ENCODE data around the gene HCRTR1. TPM values are rescaled to one million over a fixed set of nuclear protein-coding genes. Genes with fewer than 3 reads are reported as not detected.

The HCRTR1 gene
- total RNA-seq, 4 donors from 2014 or later = 0.40 to 5.6 (median 1.3) TPM

- intact Hi-C loops (cut with DNase I) = no loop called here
- H3K36me3 ChIP-seq = no peaks in the 10 kb centered on the region
- DNase-seq = no peak
Observed at GRCh38 chr1:31618916-31619846, 1.7 kb downstream of the HCRTR1 start.

GRCh38 chr1:31620631-31621497 is 3.4 kb downstream of the HCRTR1 start:
- intact Hi-C loops (cut with DNase I) = no loop called here
- H3K27ac ChIP-seq = no peak overlapping the region
- H3K36me3 ChIP-seq = no peaks in the 10 kb centered on the region
- TF ChIP-seq, protein P1, sequence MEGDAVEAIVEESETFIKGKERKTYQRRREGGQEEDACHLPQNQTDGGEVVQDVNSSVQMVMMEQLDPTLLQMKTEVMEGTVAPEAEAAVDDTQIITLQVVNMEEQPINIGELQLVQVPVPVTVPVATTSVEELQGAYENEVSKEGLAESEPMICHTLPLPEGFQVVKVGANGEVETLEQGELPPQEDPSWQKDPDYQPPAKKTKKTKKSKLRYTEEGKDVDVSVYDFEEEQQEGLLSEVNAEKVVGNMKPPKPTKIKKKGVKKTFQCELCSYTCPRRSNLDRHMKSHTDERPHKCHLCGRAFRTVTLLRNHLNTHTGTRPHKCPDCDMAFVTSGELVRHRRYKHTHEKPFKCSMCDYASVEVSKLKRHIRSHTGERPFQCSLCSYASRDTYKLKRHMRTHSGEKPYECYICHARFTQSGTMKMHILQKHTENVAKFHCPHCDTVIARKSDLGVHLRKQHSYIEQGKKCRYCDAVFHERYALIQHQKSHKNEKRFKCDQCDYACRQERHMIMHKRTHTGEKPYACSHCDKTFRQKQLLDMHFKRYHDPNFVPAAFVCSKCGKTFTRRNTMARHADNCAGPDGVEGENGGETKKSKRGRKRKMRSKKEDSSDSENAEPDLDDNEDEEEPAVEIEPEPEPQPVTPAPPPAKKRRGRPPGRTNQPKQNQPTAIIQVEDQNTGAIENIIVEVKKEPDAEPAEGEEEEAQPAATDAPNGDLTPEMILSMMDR (IDR thresholded peaks at IDR 0.05) = no peak
- TF ChIP-seq POLR2A (IDR thresholded peaks at IDR 0.05) = no peak
- peaks cover 8 to 30% of the 10 kb centered on the region in 2 donors for H3K4me1 ChIP-seq
- no peaks in the 10 kb centered on the region for H3K9me3 ChIP-seq
- DNase-seq = no peak
- no peaks in the 10 kb centered on the region for H3K27me3 ChIP-seq
- no peak overlapping the region for H3K4me3 ChIP-seq (replicated peaks in 1 of 3)
- 93% methylated on average over 15 to 20 of the region's 20 CpGs for WGBS, 2 donors

More at GRCh38 chr1:31618916-31619846, 1.7 kb downstream of the HCRTR1 start:
- no peak for TF ChIP-seq POLR2A (IDR thresholded peaks at IDR 0.05)
- TF ChIP-seq, protein P1 (IDR thresholded peaks at IDR 0.05) = no peak
- Histone ChIP-seq H3K4me1 (peaks cover 6 to 24% of the 10 kb centered on the region in 2 donors), H3K27me3 (no peaks in the 10 kb centered on the region), H3K27ac (no peak overlapping the region), H3K9me3 (no peaks in the 10 kb centered on the region), H3K4me3 (replicated peaks in 1 of 3) (no peak overlapping the region)
- 78 to 79% methylated on average over 22 of the region's 23 CpGs for WGBS, 2 donors

DNA sequence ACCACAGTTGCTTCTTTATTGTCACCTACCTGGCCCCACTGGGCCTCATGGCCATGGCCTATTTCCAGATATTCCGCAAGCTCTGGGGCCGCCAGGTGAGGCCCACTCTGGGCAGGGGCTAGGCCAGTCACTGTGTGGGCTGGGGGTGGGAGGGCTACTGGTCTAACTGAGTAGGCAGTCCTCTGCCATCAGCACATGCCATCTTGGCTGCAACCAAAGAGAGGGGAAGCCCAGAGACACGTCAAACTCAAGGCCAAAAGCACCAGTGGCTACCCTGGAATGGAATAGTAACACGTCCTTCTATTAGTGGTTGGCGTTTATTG is 4.0 kb downstream of the HCRTR1 start:
- Histone ChIP-seq H3K36me3 (no peaks in the 10 kb centered on the region), H3K4me3 (replicated peaks in 1 of 3) (no peak overlapping the region), H3K27me3 (no peaks in the 10 kb centered on the region), H3K27ac (no peak overlapping the region), H3K4me1 (peaks cover 14 to 36% of the 10 kb centered on the region in 2 donors), H3K9me3 (no peaks in the 10 kb centered on the region)
- DNase-seq = no peak
- intact Hi-C loops (cut with DNase I) = no loop called here
- WGBS, 2 donors = 92 to 96% methylated on average over 4 to 5 of the region's 5 CpGs
- TF ChIP-seq POLR2A (IDR thresholded peaks at IDR 0.05) = no peak
- TF ChIP-seq, protein P1 (IDR thresholded peaks at IDR 0.05) = no peak

DNA sequence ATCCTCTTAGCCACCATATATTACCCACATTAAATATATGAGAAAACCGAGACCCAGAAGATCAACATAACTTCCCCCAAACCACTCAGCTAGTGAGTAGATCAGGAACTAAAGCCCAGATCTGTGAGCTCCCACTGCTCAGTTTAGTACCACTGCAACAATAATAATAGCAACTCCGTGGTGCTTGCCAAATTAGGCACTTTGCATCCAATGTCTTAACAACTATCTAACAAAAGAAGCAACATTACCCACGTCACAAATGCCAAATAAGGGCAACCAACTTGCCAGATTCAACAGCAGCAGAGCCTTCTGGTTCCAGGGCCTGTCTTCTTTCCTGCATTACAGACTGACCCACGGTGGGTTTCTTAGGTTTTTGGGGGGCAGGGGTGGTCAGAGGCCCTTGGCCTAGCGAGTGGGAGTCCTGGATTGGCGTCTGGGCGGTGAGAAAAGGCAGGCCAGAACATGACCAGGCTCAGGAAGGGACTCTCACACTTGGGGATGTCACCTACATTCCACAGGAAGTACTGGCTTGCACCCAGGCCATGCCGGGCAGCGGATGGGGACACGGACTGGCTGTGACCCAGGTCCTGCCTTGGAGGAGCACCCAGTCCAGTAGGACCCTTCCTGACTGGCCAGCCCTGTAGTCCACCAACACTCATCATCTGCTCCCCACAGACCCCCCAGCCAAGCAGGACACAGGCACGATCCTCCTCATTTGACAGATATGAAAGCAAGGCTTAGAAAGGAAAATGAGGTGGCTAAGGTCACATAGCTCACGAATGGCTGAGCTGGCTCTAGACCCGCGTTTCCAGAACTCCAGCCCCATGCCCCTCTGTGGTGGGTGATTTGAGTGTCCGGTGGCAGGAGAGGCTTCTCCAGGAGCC is 4.6 kb downstream of the HCRTR1 start:
- H3K27ac ChIP-seq = no peak overlapping the region
- 80 to 82% methylated on average over 14 to 15 of the region's 15 CpGs for WGBS, 2 donors
- H3K4me1 ChIP-seq = peaks cover 21 to 42% of the 10 kb centered on the region in 2 donors
- no peak overlapping the region for H3K4me3 ChIP-seq (replicated peaks in 1 of 3)
- intact Hi-C loops (cut with DNase I) = no loop called here
- no peak for TF ChIP-seq POLR2A (IDR thresholded peaks at IDR 0.05)
- TF ChIP-seq, protein P1 (IDR thresholded peaks at IDR 0.05) = no peak
- DNase-seq = no peak
- no peaks in the 10 kb centered on the region for H3K9me3 ChIP-seq
- no peaks in the 10 kb centered on the region for H3K36me3 ChIP-seq
- H3K27me3 ChIP-seq = no peaks in the 10 kb centered on the region

Measured in thyroid gland (tissue), 4 donors.